Chondrocyte (in vitro differentiated cells): ENCODE results near the gene ACAP2. TPM values are rescaled to one million over a fixed set of nuclear protein-coding genes. Genes with fewer than 3 reads are reported as not detected.
A peak's percentile ranks its signal among the peaks of the same experiment; 100 is the strongest.
"Not testable (repeated sequence)": the region's sequence is repeated elsewhere in the genome, so short reads cannot be mapped to it uniquely, and the experiment has no call there.

Experiments
- DNase-seq: peaks from one replicate; pipeline ENCODE4 v3.0.0; 2021; ENCODE audit warnings: mixed read lengths, low spot score
- H3K27ac Mint-ChIP-seq: one replicate; pipeline ENCODE4 v1.8.0; 2021; ENCODE audit warnings: mild to moderate bottlenecking, moderate library complexity, mixed read lengths; ENCODE audit not compliant: unreplicated experiment
- H3K27me3 Mint-ChIP-seq: 2 replicates; pipeline ENCODE4 v1.8.0; 2021; ENCODE audit warnings: low read depth, mixed read lengths
- H3K36me3 Mint-ChIP-seq: 2 replicates; pipeline ENCODE4 v1.8.0; 2021; ENCODE audit warnings: low read depth, mixed read lengths
- H3K4me1 Mint-ChIP-seq: 2 replicates; pipeline ENCODE4 v1.8.0; 2021; ENCODE audit warnings: low read depth, mild to moderate bottlenecking, mixed read lengths
- H3K4me3 Mint-ChIP-seq: one replicate; pipeline ENCODE4 v1.8.0; 2021; ENCODE audit warnings: mild to moderate bottlenecking, moderate library complexity, mixed read lengths; ENCODE audit not compliant: unreplicated experiment
- H3K9me3 Mint-ChIP-seq: 2 replicates; pipeline ENCODE4 v1.8.0; 2021; ENCODE audit warnings: low read depth, mixed read lengths
- total RNA-seq: library from RNA; stranded (reverse); gene quantifications from 3 replicates; pipeline ENCODE4 v1.2.1, GENCODE V29; 2021
- TF ChIP-seq, protein P1 (sequence below): fragments of 200-600 bp; sonication (generic); IDR thresholded peaks from 2 replicates; pipeline ENCODE4 v1.5.0; 2021; ENCODE audit warnings: antibody characterized with exemption, mild to moderate bottlenecking, moderate library complexity

ACAP2 gene
- total RNA-seq, 1 donor from 2014 or later, result 43.3 TPM

DNA sequence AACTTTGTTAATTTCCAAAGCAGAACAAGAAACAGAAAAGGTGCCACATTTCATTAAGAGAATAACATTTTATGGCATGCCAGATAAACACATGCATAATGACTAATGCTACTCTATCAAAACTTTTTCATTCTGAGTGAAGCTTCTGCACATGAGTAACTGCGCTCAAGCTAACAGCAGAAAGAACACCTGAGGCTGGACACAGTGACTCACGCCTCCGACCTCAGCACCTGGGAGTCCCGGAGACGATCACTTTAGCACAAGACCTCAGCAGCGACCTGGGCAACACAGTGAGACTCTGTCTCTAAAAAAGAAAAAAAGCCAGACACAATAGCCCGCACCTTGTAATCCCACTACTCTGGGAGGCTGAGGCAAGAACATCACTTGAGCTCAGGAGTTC, 70.6 kb downstream of the ACAP2 start:
- no peak overlapping the region for H3K4me3 Mint-ChIP-seq
- no peaks in the 10 kb centered on the region for H3K27me3 Mint-ChIP-seq
- no peak for DNase-seq
- H3K36me3 Mint-ChIP-seq, result peaks cover 14% of the 10 kb centered on the region
- H3K9me3 Mint-ChIP-seq, result no peaks in the 10 kb centered on the region
- peaks cover 6% of the 10 kb centered on the region for H3K4me1 Mint-ChIP-seq
- no peak overlapping the region for H3K27ac Mint-ChIP-seq
- TF ChIP-seq, protein P1, sequence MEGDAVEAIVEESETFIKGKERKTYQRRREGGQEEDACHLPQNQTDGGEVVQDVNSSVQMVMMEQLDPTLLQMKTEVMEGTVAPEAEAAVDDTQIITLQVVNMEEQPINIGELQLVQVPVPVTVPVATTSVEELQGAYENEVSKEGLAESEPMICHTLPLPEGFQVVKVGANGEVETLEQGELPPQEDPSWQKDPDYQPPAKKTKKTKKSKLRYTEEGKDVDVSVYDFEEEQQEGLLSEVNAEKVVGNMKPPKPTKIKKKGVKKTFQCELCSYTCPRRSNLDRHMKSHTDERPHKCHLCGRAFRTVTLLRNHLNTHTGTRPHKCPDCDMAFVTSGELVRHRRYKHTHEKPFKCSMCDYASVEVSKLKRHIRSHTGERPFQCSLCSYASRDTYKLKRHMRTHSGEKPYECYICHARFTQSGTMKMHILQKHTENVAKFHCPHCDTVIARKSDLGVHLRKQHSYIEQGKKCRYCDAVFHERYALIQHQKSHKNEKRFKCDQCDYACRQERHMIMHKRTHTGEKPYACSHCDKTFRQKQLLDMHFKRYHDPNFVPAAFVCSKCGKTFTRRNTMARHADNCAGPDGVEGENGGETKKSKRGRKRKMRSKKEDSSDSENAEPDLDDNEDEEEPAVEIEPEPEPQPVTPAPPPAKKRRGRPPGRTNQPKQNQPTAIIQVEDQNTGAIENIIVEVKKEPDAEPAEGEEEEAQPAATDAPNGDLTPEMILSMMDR, result no peak

DNA sequence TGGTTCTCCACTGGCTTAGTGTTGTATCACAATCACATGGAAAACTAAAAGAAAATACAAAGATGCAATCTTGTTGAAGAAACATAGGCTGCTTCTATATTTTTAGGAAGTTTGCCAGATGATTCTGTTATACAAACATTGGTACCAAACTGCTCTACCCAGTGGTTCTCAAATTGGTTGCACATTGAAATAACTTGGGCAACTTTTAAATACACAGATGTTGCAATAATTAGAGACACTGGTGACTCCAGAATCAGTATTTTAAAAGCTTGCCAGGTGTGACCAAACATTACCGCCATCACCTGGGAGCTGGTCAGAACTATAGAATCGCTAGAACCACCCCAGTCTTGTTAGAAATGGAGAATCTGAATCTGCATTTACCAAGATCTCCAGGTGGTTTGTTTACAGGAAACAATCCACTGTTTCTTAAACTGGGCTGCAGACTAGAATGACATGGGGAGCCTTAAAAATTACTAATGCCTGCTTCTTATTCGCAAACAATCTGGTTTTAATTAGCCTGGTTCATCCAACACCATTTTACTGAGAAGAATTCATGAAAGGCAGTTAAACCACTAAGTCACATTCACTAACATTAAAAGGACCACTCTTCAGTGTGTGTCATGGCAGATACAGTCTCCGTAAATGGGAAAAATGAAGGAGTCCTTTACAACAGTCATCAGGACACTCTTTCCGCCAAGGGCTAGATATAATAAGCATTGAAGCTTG, 76.5 kb downstream of the ACAP2 start:
- H3K36me3 Mint-ChIP-seq, result peaks cover 22% of the 10 kb centered on the region
- peaks cover 10% of the 10 kb centered on the region for H3K4me1 Mint-ChIP-seq
- no peak overlapping the region for H3K27ac Mint-ChIP-seq
- TF ChIP-seq, protein P1, result no peak
- H3K9me3 Mint-ChIP-seq, result peaks cover 6% of the 10 kb centered on the region
- no peaks in the 10 kb centered on the region for H3K27me3 Mint-ChIP-seq
- H3K4me3 Mint-ChIP-seq, result no peak overlapping the region
- no peak for DNase-seq

- Mint-ChIP-seq H3K27me3 (no peaks in the 10 kb centered on the region), H3K27ac (no peak overlapping the region), H3K4me1 (peaks cover 5% of the 10 kb centered on the region), H3K9me3 (peaks cover 6% of the 10 kb centered on the region), H3K4me3 (no peak overlapping the region), H3K36me3 (peaks cover 18% of the 10 kb centered on the region)
- DNase-seq, result no peak
- TF ChIP-seq, protein P1, result no peak
Observed at GRCh38 chr3:195365371-195365770, 77.4 kb downstream of the ACAP2 start.

- H3K4me1 Mint-ChIP-seq, result peaks cover 30% of the 10 kb centered on the region
- H3K9me3 Mint-ChIP-seq, DNase-seq, H3K27me3 Mint-ChIP-seq, H3K36me3 Mint-ChIP-seq, H3K4me3 Mint-ChIP-seq, H3K27ac Mint-ChIP-seq: not testable (repeated sequence)
Observed at GRCh38 chr3:195357797-195358196, 85.0 kb downstream of the ACAP2 start.

DNA sequence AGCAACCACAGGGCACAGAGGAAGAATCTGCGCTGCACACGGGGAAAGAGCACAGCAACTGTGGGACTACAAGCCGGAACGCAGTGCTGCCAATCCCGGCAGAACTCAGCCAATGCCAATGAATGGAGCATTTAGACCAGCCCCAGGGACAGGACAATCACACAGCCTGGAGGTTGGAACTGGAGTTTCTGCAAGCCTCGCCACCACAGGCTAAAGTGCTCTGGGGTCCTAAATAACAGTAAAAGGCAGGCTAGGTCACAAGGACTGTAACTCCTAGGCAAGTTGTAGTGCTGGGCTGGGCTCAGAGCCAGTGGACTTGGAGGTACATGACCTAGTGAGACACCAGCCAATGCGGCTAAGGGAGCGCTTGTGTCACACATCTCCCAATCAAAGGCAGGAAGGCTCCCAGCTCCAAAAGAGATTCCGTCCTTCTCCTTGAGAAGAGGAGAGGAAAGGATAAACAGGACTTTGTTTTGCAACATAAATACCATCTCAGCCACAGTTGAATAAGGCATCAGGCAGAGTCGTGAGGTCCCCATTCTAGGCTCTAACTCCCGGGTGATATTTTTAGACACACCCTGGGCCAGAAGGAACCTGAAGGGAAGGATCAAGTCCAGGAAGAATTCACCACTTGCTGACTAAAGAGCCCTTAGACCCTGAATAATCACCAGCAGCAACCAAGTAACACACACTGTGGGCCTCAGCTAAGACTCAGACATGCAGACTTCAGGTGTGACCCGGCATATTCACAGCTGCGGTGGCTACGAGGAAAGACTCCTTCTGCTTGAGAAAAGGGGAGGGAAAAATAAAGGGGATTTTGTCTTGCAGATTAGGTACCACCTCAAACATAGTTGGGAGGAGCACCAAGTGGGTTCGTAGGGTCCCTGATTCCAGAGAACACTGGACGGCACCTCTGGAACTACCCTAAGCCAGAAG, 86.4 kb downstream of the ACAP2 start:
- TF ChIP-seq, protein P1, result no peak
- Mint-ChIP-seq H3K27ac (peak overlapping the region; percentile 78), H3K4me1 (peaks cover 35% of the 10 kb centered on the region), H3K4me3 (no peak overlapping the region), H3K9me3 (peaks cover 7% of the 10 kb centered on the region), H3K27me3 (no peaks in the 10 kb centered on the region), H3K36me3 (peaks cover 7% of the 10 kb centered on the region)
- no peak for DNase-seq

- H3K9me3 Mint-ChIP-seq, H3K4me3 Mint-ChIP-seq, H3K27me3 Mint-ChIP-seq, DNase-seq, H3K36me3 Mint-ChIP-seq: not testable (repeated sequence)
- H3K4me1 Mint-ChIP-seq, result peaks cover 38% of the 10 kb centered on the region
- peak overlapping the region; percentile 95 for H3K27ac Mint-ChIP-seq
Observed at GRCh38 chr3:195354009-195354408, 88.8 kb downstream of the ACAP2 start.
